HG02763 (cell line): Measurements from ENCODE around the gene TMEM259.

Experiments
- ATAC-seq: cut with Tn5 transposase; IDR thresholded peaks from one replicate; pipeline ENCODE4 v1.9.1; 2021; ENCODE audit warnings: mild to moderate bottlenecking, moderate library complexity; ENCODE audit not compliant: unreplicated experiment

Gene TMEM259

GRCh38 chr19:1004803-1005664, 15.9 kb downstream of the TMEM259 start:
- no peak for ATAC-seq

DNA sequence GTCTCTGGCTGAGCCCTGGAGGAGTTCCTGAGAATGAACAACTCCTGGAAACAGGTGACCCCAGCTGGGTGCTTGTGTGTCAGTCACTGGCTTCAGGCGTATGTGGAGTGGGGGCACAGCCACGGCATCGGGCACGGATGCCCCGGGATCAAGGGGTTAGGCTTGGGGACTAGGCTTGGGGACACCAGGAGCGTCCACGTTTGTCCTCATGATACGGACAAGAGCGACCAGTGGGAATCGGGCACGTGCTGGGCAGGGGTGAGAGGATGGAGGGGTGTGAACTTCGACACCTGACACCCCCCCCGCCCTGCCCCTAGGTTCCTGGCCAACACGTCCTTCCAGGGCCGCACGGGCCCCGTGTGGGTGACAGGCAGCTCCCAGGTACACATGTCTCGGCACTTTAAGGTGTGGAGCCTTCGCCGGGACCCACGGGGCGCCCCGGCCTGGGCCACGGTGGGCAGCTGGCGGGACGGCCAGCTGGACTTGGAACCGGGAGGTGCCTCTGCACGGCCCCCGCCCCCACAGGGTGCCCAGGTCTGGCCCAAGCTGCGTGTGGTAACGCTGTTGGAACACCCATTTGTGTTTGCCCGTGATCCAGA, 16.6 kb downstream of the TMEM259 start:
- ATAC-seq, result no peak

DNA sequence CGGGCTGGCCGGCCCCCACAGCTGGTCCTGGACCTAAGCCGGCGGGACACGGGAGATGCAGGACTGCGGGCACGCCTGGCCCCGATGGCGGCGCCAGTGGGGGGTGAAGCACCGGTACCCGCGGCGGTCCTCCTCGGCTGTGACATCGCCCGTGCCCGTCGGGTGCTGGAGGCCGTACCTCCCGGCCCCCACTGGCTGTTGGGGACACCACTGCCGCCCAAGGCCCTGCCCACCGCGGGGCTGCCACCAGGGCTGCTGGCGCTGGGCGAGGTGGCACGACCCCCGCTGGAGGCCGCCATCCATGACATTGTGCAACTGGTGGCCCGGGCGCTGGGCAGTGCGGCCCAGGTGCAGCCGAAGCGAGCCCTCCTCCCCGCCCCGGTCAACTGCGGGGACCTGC, 17.6 kb downstream of the TMEM259 start:
- no peak for ATAC-seq

DNA sequence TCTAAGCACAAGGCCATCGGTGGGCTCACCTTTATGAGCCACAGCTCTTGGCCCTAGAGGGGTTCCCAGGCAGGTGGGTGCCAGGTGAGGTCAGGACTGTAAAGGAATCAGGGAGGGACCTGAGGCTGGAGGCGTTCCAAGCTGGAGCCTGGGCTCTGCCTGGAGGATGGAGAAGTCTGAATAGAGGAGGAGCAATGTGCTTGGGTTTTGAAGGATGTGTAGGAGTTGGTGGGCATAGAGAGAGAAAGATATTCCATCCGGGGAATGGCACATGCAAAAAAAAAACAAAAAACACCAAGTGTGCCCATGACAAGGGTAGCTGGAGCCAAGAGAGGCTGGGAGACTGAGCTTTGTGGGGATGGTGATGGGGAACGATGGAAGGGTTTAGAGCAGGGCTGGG, 18.3 kb downstream of the TMEM259 start:
- no peak for ATAC-seq

GRCh38 chr19:1001538-1002166, 19.3 kb downstream of the TMEM259 start:
- peak; percentile 44 for ATAC-seq

DNA sequence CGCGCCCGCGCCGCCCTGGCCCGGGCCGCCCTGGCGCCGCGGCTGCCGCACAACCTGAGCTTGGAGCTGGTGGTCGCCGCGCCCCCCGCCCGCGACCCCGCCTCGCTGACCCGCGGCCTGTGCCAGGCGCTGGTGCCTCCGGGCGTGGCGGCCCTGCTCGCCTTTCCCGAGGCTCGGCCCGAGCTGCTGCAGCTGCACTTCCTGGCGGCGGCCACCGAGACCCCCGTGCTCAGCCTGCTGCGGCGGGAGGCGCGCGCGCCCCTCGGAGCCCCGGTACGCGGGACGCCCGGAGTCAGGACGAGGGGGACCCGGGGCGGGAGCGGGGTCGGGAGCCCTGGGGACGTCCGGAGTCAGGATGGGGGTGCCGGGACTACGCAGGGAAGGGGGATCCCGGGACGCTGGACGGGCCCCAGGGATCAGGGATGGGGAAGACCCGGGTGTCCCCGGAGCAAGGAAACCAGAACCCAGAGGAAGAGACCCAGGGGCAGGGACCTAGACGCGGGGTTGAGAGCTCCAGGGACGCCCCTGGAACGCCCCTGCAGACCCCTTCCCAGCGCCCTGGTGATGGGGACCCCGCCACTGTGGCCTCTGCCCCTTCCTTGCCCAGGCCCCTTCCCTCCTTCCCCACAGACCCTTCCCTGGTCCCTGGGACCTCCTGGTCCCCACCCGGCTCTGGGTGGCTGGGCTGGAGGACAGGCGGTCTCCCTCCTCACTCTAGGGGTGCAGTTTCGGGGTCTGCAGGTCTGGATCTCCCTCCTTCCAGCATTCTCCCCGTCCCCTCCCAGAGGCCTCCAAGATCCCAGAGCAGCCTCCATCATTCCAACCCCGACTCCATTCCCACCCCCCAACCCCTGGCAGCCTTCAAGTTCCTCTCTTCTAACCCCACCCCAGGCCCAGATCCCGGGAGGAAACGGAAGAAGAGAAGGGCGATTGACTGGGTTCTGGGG, 20.1 kb downstream of the TMEM259 start:
- no peak for ATAC-seq

GRCh38 chr19:1000095-1000494, 20.8 kb downstream of the TMEM259 start, which contains the start of gene GRIN3B:
Gene GRIN3B (plus strand): TSS chr19:1000419. CDS start chr19:1000438, 19 bp downstream.
- no peak for ATAC-seq

- ATAC-seq, result no peak
Measured at GRCh38 chr19:999379-999719, 21.6 kb downstream of the TMEM259 start.

- ATAC-seq, result no peak
Measured at GRCh38 chr19:998064-998463, 22.9 kb downstream of the TMEM259 start.

DNA sequence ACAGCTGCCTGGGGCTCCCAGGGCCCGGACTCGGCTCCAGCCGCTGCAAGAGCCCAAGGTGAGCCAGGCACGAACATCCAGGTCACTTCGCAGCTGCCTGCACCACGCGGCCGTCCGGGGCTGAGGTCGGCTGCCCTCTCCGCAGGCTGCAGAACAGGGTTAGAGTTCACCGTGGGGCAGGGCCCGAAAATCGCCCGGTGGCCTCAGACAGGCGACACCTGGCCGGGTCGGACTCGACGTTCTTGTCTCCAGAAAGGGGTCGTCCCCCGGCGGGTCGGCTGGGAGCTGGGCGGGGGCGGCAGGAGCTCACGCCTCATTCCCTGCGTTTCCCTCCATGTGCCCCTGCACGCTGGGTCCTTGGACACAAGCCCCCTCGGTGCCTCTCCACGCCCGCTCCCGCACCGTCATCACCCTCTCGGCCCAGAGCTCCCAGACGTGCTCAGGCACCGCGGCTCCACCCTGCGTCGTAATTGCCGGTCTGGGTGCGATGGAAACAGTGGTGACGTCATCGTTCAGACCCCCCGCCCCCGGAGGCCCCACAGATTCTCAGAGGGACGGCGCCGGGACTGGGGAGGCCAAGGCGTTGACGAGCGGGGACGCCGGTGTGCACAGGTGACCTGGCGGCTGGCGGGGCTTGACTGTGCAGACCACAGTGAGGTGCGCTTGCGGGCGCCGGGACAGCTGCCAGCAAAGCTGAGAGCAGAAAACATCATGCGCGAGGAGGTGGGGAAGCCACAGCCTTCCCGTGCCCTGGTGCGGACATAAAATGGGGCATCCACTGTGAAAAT, 24.7 kb downstream of the TMEM259 start:
- no peak for ATAC-seq

DNA sequence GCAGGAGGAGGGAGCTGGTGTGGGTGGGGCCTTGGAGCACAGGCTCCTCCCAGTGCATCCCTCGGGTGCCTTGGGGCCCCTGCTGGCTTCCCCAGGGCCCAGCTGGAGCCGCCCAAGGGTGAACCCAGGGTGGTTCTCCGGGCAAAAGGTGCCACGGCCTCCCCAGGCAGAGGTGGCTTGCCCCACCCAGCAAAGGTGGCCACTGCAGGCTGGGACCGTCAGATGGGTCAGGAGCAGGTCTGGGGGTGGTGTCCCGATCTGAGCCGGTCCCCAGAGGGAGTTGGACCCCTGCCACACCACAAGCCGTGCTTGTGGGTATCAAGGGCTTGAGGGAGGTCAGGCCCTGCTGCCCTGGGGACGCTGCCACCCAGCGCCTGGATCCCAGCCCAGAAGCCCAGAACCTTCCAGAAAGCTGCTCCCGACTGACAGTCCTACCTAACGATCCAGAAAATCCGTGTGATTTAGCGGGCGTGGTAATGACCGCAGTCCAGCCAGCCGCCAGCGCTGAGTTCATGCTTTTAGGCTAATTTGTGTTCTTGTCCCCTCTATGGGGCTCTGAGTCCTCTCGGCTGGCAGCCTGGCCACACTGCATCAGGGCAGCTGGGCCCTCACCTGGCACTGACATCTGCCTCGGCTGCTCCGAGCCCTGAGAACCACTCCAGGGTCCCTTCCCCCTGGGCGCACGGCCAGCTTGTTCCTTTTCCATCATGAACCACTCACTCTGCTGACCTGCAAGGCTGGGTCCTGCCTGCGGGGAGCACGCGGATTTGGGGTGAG, 25.7 kb downstream of the TMEM259 start:
- no peak for ATAC-seq

- no peak for ATAC-seq
Measured at GRCh38 chr19:994516-994915, 26.4 kb downstream of the TMEM259 start.

- no peak for ATAC-seq
Measured at GRCh38 chr19:993831-994393, 27.0 kb downstream of the TMEM259 start.

GRCh38 chr19:993361-993830, 27.5 kb downstream of the TMEM259 start:
- no peak for ATAC-seq

GRCh38 chr19:992670-993055, 28.3 kb downstream of the TMEM259 start:
- no peak for ATAC-seq

DNA sequence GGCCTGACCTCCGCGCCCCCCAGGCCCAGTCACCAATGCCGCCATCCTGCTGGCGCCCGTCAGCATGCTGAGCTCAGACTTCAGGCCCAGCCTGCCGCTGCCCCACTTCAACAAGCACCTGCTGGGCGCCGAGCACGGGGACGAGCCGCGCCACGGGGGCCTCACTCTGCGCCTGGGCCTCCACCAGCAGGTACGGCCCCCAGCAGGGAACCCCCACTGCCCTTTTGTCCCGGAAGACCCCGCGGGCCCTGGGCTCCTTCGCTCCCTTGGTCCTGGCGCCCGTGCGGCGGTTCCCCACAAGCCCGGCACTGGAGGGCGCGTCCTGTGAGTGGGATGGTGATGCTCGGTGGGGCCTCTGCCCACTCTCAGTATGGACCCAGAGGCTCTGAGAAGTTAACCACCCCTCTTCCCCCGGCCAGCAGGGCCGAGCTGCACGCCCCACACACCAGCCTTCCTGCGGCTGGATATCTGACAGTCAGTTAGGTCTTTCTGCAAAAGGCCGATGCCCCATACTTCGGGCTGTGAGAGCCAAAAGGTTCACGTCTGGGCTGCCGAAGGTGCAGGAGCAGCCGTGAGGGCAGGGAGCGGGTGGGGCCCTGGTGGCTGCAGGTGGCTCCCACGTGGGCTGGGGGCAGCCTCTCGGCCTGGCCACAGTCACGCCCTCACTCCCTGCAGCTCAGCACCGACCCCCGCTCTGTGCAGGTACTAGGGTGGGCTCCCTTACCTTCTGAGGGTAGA, 28.8 kb downstream of the TMEM259 start:
- no peak for ATAC-seq

DNA sequence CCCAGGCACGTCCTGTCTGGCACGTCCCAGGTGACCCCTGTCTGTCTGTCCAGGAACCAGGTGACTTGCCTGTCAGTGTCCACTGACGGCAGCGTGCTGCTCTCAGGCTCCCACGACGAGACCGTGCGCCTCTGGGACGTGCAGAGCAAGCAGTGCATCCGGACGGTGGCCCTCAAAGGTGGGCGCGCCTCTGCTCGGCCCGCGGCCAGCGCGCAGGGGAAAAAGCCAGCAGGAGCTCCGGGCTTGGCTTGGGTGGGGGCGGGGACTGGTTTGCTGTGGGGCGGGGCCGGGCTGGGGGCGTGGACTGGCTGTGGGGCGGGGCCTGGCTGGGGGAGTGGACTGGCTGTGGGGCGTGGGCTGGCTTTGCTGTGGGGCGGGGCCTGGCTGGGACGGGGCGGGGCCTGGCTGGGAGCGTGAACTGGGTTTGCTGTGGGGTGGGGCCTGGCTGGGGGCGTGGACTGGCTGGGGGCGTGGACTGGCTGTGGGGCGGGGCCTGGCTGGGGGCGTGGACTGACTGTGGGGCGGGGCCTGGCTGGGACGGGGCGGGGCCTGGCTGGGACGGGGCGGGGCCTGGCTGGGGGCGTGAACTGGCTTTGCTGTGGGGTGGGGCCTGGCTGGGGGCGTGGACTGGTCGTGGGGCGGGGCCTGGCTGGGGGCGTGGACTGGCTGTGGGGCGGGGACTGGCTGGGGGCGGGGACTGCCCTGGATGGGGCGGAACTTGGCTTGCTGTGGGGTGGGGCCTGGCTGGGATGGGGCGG, 29.6 kb downstream of the TMEM259 start:
- no peak for ATAC-seq

GRCh38 chr19:990746-991145, 30.2 kb downstream of the TMEM259 start:
- no peak for ATAC-seq
